Activated T-helper 1 cell treated with anti-CD3 and anti-CD28 coated beads, Interleukin-2, amount 50 U/mL, for 16 hours (primary cell): ENCODE results near the gene DUSP6.

Source experiments
- DNase-seq, 2 donors: peaks; one replicate each; pipeline ENCODE4 v3.0.0-alpha.2; 2020; ENCODE audit warnings: low read depth in 1 of 2, low spot score in 1 of 2

Gene DUSP6

DNA sequence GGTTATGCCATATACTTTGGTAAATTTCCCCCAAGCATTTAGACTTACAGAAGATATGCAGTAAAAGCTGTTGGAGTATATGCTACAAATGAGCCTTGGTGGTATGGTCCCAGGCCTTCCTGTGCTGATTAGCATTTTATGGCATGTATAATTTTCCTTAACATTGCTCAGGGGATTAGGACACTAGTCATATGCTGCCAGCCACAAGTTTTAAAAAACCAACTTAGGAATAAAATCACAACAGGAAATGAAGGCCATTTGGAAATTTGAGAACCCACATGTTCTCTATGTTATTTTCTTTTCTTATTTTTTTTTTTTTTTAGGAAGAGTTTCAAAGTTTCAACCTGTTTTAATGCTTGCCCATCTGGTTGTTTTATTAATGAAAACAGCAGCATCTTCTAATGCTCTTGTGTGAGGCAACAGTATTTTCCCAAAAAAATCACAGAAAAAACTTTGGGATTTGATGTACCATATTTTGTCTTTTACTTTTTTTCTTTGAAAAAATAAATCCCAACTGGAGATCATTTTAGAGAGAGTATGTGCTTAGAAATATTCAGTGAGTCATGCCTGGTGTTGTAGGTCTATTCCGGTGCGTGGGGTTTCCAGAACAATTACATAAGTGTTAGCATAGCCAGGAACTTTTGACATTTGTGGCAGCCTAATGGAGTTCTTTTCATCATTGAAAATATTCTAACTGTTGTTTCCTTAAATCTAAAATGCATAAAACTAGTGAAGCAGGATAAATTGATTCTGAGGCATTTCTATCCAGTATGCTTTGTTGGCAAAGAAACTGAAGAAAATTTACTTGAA is 21.7 kb upstream of the DUSP6 start:
- no peak for DNase-seq

DNA sequence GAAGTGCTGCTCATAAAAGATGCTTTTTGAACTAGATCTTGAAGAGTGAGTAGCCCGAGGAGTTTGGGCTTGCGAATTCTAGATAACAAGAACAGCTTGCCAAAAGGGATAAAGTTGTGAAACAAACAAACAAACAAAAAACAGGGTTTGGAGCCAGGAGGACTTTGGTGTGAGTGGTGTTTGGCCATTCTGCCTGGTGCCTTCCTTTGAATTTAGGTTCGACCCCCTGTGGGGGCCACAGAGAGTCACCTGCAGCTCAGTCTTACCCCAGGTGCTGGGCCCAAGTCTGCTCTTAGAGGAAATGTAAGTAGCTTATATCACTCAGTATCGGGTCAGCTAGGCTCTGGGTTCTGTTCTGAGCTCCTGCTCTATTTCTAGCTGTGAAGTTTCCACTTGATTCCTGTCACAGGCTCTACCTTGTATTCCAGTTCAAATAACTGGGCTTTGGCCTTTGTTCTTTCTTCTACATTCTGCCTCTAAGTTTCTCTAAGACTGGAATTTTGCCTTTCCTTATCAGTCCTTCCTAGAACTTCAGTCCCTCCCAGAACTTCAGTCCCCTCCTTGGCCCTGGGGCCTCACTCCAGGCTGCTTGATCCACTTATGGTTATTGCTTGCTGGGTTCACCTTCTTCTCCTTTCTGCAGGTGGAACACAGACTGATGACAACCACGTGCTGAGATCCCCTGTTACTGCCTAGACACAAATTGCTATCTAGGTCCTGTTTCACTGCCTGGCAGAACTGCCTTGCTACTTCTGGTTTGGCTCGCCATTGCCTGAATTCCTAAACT is 20.5 kb upstream of the DUSP6 start:
- no peak for DNase-seq

DNA sequence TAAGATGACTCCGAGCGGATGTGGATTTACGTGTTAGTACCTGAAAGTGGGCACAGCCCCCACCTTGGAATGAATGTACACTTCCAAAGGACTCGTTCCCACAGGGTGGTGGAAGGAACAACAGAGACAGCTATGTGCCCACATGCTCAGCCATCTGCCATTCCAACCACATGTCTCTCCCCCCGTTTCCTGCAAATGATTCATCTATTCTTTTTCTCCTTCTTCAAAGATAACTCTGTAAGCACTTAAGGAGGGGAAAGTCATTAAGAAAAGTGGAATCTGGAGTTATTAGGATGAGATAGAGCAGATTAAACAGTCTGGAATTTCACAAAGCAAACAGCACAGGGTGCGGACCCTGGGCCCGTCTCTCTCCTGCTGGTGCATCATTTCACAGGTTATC is 18.5 kb upstream of the DUSP6 start:
- no peak for DNase-seq

DNA sequence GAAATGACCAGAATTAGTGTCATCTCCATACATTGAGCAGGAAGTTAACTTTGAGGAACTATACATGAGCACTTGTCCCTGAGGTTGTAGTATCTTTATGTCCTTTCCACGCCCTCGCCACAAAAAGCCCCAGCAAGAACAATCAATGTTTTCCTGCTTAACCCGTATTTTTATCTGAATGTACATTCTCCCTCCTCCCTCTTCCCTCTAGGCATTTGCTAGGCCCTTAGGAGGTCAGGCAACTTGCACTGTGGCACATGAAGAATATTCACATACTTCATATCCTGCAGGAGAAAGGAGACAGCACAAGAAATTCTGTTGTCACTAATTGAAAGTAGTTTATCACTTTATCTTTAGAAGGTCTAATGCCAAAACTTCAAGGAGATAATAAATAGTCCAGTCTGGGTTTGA is 18.1 kb upstream of the DUSP6 start:
- no peak for DNase-seq

DNA sequence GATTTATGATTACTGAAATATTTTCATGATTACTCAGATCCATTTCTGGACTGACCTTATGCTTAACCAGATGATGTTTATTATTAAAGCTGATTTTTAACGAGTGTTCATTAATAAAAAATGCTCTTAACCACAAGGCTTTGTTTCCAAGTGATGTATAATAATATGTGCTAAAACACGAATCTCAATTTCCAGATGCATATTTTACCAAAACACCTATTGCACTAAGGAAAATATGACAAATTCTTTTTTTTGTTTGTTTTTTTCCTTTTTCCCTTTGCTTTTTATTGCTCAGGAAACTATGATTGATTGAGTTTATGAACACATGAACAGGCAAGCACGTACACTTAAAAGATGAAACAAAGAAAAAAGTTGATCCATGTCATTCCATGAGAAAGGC is 16.9 kb upstream of the DUSP6 start:
- no peak for DNase-seq

DNA sequence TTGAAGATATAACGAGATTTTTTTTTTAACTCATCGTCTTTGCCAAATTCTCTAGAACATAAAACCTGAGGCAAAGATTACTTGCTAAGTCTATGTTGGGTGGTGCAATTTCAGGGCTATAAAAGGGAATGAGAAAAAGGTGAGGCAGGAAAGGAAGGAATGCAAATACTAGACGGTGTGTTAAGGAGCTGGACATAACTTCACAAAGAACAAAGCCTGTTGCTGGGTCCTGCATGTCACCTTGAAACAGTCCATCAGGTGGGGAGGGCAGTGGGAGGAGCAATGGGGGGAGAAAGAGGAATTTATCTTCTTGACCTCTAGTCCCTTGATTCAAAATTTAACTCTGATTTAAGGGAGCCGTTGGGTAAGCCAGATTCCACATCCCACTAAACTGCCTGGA is 16.1 kb upstream of the DUSP6 start:
- no peak for DNase-seq

DNA sequence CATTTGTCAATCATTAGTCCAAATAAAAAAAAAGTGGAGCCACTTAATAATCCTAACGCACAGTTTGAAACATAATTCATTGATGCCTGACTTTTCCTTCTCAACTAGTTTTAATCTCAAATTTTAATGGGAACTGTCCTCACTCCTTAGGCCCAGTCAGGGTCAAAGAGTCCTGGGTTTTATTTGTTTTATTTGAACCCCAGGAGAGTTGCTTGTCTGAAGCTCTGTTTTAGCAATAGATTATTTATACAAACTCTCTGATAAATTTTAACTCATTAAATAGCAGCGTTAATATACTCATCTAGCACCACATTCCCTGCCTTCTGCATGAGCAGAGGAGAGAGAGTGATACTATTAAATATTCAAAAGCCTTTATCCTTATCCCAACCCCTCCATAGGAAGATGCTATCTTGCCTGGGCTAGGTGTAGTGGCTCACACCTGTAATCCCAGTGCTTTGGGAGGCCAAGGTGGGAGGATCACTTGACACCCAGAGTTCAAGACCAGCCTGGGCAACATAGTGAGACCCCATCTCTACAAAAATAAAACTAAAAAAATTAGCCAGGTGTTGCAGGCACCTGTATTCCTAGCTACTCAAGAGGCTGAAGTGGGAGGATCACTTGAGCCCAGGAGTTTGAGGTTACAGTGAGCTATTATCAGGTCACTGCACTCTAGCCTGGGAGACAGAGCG is 14.5 kb upstream of the DUSP6 start:
- DNase-seq = no peak

DNA sequence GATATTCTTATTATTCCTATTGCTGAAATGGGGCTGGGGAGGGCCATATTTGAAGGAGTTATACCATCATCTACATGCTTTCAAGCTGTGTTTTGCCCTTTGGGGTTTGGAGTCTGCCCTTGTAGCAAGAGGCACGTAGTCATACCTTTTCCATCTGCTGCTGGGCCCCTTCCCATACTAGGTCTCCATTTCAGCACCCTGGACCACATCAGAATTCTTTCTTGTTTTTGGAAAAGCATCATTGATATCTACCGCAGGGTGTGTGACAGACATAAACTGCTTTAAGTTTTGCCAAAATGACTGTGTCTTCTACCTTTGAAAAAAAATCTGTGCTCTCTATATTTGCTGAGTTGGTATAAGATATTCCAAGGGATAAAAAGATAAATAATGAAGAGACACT is 12.3 kb upstream of the DUSP6 start:
- no peak for DNase-seq

DNA sequence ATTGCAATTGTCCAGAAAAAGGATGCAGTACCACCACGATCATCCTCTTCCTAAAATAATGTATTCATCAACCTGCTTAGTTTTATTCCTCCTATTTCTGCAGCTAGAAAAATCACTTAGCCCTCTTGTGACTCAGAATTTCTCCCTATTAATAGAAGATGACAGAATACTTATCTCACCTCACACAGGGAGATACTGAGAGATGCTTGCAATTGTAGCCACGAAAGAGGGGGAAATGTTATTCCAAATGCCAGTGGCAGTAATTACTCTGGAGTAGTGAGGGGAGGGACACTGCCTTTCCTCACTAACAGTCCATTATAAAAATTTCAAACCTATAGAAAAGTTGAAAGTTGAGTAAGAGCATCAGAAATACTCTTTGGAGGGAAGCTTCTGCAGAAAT is 11.8 kb upstream of the DUSP6 start:
- DNase-seq = no peak

DNA sequence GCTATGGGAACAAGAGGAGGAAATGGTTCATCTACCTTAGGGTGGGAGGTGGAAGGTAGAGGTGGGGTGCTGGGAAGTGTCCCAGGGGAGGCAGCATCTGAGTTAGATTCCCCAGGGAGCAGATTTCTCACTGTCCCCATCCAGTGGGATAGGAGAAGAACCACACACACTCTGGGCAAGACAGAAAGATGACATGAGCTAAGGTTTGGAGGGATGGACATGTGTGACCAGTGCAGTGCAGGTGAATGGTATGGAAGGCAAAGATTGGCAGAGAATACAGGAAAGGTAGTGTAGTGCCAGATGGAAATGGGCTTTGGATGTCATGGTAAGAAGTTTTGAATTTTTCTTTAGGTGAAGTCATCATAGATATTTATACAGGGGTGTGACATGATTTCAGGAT is 11.3 kb upstream of the DUSP6 start:
- no peak for DNase-seq

DNA sequence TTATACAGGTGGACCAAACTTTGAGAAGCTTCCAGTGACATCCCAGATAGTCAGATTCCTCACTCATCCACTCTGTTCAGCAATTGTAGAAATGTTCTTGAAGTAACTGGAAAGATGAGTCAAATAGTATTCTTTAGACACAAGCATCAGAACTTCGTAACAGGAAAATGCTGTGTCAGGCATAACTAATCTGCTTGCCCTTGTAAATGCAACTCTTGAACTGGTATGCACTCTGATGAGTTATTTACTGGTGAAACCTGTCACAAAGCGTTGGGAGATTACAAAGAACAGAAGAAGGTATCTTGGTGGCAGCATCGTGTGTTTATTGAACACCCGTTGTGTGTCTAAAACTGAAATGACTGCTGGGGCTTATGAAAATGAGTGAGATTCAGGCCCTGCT is 10.8 kb upstream of the DUSP6 start:
- no peak for DNase-seq

DNA sequence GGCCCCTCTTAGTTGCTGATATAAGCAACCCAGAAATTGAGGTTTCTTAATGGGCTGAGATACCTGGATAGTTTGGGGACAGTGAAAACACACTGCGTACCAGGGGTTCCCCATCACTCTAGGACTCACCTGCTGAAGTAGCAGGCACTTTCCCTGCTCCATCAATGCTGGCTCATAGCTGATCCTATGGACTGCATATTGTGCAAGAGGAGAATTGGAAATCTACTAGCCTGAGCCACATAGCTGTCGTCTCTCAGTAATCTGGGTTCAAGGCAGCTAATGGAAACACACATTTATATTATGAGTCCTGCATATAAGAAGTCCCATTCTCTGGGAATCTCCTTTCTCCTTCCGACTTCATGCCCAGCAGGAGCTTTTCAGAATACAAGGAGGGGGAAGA is 7.3 kb upstream of the DUSP6 start:
- no peak for DNase-seq

DNA sequence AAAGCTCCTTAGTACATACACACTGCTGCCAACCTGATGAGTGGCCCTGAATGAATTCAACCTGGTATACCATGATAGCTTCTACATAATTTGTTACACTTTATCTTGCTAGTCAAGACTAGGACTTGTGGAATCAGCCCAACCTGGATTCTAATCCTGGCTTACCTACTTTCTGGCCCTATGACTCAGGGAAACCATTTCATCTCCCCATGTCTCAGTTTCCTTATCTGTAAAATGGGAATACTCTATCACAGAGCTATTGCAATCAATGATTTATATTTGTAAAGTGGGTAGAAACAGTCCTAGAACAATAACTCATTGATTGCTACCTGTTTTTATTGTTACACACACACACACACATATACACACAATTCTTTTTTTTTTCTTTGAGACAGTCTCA is 6.5 kb upstream of the DUSP6 start:
- DNase-seq = no peak

DNA sequence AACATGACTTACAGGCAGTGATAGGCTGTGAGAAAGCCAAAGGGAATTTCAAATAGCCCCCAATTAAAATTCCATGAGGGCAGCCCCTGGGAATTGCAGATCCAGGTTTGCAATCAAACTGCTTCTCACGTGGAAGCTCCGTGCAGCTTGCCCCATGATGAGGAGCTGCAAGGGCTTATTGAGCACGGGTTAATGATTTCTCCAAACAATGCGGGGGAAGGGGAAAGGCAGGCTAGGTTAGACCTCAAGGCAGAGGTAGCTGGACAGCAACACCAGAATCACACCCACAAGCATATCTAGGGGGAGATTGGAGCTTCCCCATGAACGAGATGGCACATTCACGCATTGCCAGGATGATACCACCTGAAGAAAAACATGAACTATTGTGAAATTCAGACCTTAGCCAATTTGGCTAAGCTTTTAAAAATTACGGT is 5.0 kb upstream of the DUSP6 start:
- no peak for DNase-seq

DNA sequence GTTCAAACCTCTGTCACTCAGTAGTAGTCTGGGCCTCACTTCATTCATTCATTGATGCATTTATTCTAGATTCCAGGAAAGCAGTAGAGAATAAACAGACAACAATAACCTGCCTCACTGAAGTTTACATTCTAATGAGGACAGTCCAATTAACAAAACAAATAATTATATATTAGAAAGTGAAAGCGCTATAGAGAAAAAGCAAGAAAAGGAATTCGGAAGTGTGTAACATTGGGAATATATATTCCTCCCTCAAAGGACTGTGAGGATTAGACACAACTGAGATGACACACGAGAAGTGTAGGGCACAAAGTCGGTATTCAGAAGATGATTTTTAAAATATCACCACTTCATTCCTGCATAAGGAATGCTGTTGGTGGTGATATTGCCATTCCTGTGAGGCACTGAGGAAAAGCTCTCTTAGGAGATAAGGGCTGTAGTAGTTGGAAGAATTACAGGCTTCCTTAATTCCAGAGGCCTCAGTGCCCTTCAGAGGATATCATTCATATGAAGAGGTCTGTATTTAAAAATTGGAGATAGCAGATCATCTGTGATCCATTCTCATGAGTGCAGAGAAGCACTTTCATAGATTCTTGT is 3.9 kb upstream of the DUSP6 start:
- no peak for DNase-seq

DNA sequence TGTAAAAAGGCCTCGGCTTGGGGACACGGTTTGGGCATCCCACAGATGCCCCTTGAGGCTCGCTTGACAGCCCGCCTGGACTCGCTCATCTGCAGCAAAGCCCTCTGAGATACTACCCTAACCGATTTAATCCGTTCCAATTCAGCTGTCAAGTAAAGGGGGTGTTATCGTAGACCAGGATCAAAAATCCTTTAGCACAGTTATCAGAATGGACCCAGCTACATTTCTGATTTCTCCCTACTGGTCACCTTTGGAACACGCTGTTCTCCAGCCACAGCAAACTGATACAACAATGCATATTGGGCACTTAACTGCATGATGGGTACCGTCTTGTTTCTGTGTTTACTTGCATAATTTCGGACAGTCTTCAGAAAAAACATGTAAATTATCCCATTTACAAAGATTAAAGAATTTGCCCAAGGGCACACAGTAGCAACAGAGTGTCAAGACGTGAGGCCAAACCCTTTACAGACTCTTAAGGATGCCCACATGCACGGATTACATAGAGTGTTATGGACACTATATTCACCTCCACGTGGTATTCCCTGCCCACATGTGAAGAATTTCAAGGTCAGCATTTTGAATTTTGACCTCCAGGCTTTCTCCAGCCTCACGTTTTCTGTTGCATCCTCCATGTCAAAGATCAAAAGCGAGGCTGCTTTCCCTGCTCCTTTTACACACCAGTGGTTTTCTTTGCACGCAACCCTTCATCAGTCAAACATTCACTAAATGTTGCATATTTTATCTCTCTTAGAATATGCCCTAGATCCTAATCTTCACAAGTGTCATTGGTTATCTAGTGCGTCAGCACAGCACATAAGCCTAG is 3.2 kb upstream of the DUSP6 start:
- DNase-seq = no peak

DNA sequence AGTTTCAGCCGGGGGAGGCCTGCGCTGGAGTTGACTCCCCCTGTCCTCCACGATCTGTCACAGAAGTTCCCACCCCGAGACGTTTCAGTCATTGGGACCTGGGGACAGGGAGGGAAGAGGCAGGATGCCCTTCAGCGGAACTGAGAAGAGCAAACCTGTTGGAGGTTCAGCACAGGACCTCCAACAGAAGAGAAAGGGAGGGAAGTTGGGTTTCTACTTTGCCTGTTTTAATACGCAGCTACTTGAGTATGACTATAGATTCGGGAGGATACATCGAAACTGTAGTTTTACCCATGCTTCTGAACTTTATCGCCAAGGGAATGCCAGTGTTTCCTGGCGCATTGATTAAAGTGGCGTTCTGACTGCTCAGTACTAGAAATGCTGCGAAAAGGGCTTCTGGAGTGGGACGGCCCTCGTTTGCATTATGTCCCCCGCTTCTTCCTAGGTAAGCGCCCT is 2.3 kb upstream of the DUSP6 start:
- DNase-seq = no peak

DNA sequence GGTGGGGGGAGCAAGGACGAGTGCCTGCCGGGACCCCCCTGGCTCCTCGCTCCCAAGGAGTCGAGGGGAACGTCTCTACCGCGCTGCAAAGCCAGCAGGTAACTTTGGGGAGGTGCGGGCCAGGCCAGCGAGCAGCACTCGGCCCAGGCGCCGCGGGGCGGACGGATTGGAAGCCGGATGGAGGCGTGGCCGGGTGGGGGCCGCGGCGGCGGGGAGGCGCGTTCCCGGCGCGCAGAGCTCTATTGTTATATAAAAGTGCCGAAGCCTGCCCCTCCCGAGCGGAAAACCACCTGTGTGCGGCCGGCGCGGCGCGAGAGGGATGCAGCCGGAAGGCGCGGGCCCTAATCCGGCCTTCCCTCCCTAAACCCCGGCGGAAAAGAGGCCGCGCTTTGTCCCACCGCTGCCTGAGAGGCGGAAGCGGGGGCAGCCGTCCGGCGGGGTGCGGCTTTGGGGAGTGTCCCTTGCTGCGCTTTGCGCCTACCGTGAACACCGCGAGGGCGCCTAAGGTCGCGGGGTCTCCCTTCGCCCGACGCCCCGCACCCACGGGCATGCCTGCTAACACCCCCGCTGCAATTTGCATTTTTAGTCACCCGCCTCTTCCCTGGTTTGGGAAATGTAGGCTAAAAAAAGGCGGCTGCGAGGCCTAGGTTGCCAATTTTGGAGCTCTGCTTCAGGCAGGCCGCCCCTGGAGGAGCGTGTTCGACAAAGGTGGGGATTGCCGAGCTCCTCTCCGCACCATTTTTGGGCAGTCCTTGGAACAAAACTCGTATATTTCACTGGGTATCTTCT is 1.7 kb upstream of the DUSP6 start:
- peak; percentile 26 to 58 for DNase-seq

DNA sequence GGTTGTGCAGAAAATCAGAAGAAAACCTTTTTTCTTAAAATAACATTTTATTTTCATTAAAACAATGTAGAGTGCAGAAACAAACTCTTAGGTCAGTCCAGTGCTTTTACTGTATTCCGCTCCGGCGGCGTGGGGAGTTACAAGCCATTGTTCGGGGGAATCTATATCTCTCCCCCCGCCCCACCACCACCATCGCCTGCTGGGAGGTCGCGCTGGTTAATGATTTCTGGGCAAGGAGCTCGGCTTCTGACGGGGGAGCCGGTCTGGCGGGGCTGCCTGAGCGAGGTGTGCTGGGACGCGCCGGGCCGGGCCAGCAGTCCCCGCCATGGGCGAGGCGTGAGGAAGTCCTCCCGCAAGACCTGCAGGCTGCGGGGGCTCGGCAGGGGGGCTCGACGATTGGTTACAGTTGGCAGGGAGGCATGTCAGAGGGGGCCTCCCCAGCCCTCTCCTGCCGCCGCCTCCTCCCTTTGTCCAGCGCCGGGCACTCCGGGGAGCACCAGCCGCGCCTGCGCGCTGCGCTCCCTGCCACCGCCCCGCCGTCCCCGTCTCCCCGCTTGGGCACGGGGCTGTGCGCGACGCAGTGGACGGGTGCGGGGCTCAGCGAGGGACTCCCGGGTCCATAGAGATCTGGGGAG is 1.0 kb upstream of the DUSP6 start:
- DNase-seq = peak in 1 of 2 donors; percentile 12

DNA sequence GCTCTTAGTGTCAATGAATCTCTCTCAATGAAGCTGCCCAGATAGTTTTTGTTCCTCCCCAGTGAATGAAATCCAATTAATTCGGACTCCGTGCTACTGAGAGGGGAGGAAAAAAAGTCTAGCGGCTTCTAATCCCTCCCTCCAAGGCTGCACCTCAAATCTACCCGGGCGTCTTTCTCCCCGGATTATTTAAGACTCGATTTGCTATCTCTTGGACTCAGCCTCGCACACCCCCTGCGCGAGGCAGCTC is 134 bp downstream of the DUSP6 start:
- no peak for DNase-seq
